Measurements from ENCODE around the gene CLDN19.

GRCh38 chr1:42737257-42737656, 2.8 kb downstream of the CLDN19 start:
- no peak for TF ChIP-seq CTCF (IDR thresholded peaks at IDR 0.05)
- TF ChIP-seq POLR2AphosphoS5 (IDR thresholded peaks at IDR 0.05; ENCODE audit: low read depth, low read length), result no peak
- TF ChIP-seq TCF7L2 (IDR thresholded peaks at IDR 0.05; ENCODE audit: low read depth, low read length), result no peak
